ENCODE results near the gene UNK.

Gene UNK

DNA sequence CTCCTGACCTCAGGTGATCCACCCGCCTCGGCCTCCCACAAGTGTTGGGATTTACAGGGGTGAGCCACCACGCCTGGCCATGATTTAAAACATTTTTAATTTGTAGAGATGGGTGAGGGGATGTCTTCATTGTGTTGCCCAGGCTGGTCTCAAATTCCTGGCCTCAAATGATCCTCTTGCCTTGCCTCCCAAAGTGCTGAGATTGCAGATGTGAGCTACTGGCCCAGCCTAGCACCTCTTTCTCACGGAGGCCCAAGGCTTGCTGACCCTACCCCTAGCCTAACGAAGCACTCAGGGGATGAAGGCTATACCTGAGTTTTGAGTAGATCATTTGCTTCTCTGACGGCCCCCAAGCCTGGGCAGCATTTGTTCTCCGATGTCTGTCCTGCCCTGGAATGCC lies 26.6 kb downstream of the UNK start:
- DNase-seq (ENCODE audit: low spot score): no peak
- TF ChIP-seq, protein P1, sequence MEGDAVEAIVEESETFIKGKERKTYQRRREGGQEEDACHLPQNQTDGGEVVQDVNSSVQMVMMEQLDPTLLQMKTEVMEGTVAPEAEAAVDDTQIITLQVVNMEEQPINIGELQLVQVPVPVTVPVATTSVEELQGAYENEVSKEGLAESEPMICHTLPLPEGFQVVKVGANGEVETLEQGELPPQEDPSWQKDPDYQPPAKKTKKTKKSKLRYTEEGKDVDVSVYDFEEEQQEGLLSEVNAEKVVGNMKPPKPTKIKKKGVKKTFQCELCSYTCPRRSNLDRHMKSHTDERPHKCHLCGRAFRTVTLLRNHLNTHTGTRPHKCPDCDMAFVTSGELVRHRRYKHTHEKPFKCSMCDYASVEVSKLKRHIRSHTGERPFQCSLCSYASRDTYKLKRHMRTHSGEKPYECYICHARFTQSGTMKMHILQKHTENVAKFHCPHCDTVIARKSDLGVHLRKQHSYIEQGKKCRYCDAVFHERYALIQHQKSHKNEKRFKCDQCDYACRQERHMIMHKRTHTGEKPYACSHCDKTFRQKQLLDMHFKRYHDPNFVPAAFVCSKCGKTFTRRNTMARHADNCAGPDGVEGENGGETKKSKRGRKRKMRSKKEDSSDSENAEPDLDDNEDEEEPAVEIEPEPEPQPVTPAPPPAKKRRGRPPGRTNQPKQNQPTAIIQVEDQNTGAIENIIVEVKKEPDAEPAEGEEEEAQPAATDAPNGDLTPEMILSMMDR (IDR thresholded peaks at IDR 0.05; ENCODE audit: extremely low read depth, missing control alignments): no peak

DNA sequence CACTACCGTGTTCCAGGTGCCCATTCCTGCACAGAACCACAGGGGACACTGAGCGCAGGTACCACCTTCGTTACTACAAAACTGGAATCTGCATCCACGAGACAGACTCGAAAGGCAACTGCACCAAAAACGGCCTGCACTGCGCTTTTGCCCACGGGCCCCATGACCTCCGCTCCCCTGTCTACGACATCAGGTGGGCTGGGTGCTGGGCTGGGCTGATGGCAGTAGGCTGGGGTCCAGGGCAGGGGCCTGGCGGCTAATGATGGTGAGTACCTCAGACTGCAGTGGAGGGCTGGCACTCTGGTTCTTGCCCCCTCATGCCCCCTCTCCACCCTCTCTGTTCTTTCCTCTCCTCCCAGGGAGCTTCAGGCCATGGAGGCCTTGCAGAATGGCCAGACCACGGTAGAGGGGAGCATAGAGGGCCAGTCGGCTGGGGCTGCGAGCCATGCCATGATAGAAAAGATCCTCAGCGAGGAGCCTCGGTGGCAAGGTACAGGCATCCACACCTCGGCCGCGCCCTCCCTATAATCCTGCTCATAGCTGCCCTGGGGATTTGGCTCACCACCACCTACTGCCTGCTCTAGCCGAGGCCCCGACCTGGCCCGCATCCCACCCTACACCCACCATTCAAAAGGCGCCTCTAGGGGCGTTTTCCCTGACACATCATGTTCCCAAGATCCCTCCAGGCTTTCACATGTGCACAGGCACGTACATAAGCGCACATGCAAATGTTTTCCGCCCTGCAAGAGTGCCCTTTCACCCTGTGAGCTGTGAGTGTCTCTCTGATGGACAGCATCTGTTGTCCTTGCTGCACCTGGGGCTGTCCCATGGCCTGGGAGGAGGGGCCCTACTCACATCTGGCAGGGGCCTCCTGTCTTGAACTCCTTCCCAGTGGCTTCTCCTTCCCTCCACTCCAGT lies 27.7 kb downstream of the UNK start:
- no peak for DNase-seq (ENCODE audit: low spot score)
- TF ChIP-seq, protein P1 (IDR thresholded peaks at IDR 0.05; ENCODE audit: extremely low read depth, missing control alignments): no peak

- DNase-seq (ENCODE audit: low spot score): no peak
- TF ChIP-seq, protein P1 (IDR thresholded peaks at IDR 0.05; ENCODE audit: extremely low read depth, missing control alignments): no peak
Observed at GRCh38 chr17:75813081-75814020, 28.7 kb downstream of the UNK start.

- TF ChIP-seq, protein P1 (IDR thresholded peaks at IDR 0.05; ENCODE audit: extremely low read depth, missing control alignments): no peak
Observed at GRCh38 chr17:75814021-75814395, 29.4 kb downstream of the UNK start.

DNA sequence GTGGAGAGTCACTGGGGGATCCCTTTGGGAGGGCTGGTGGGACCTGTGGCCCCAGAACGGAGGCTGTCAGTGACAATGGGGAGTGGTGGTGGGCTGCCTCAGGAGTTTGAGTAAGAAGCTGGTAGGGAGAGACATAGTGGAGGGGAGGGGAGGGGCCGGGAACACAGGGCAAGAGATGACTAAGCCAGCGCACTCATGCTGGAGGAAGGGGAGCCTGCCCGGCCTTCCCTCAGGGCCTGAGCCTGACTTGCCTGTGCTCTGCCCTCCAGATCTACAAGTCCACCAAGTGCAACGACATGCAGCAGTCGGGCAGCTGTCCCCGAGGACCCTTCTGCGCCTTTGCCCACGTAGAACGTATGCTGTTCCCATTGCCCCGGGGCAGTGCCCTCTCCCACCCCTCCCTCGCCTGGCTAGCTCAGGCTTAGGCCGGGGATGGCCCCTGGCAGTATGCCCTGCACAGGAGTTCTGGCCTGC lies 30.3 kb downstream of the UNK start:
- TF ChIP-seq, protein P1 (IDR thresholded peaks at IDR 0.05; ENCODE audit: extremely low read depth, missing control alignments): no peak
- no peak for DNase-seq (ENCODE audit: low spot score)

More at GRCh38 chr17:75814021-75814395, 29.4 kb downstream of the UNK start:
- DNase-seq (ENCODE audit: low spot score): no peak

- TF ChIP-seq, protein P1 (IDR thresholded peaks at IDR 0.05; ENCODE audit: extremely low read depth, missing control alignments): no peak
- DNase-seq (ENCODE audit: low spot score): no peak
Observed at GRCh38 chr17:75815399-75815798, 30.8 kb downstream of the UNK start.
